Thoracic aorta (tissue), 2 donors: ENCODE data around the gene F8A1. TPM values are rescaled to one million over a fixed set of nuclear protein-coding genes. Genes with fewer than 3 reads are reported as not detected.
"Not testable (repeated sequence)": the region's sequence is repeated elsewhere in the genome, so short reads cannot be mapped to it uniquely, and the experiment has no call there.

Source experiments
- ATAC-seq: fragments of 150-250 bp; one replicate; pipeline ENCODE4 v1.8.0; 2017; ENCODE audit warnings: low read depth; ENCODE audit not compliant: insufficient number of reproducible peaks, low FRiP score
- DNase-seq: peaks from one replicate; pipeline ENCODE4 v3.0.0-alpha.2; 2020; ENCODE audit warnings: low spot score
- H3K27ac ChIP-seq, 2 donors: fragments of 200-600 bp; sonication (generic); 1 replicate in 1 of 2; 2 replicates in 1 of 2; pipeline ENCODE4 v1.5.1; 2016; ENCODE audit warnings: mild to moderate bottlenecking in 2 of 2, moderate library complexity in 2 of 2
- H3K27me3 ChIP-seq: fragments of 200-600 bp; sonication (generic); replicated peaks from 2 replicates; pipeline ENCODE4 v1.6.0; 2016; ENCODE audit warnings: mild to moderate bottlenecking; ENCODE audit not compliant: insufficient read depth
- H3K36me3 ChIP-seq: fragments of 200-600 bp; sonication (generic); one replicate; pipeline ENCODE4 v1.5.1; 2016
- H3K4me1 ChIP-seq, 2 donors: fragments of 200-600 bp; sonication (generic); 1 replicate in 1 of 2; 2 replicates in 1 of 2; pipeline versions ENCODE4 v1.5.1 to v1.6.0; 2016; ENCODE audit warnings: low read depth in 2 of 2, mild to moderate bottlenecking in 1 of 2; ENCODE audit not compliant: control insufficient read depth in 1 of 2
- H3K4me3 ChIP-seq: fragments of 200-600 bp; sonication (generic); 2 replicates; pipeline ENCODE4 v1.5.1; 2016; ENCODE audit warnings: mild to moderate bottlenecking
- H3K9me3 ChIP-seq: fragments of 200-600 bp; sonication (generic); 2 replicates; pipeline ENCODE4 v1.5.1; 2016
- total RNA-seq, 2 donors: library from RNA; depleted of rRNA; stranded (reverse); fragments of >200 nt; gene quantifications; one replicate each; pipeline versions ENCODE4 v1.1.0 to v1.2.3, GENCODE V29; 2016
- TF ChIP-seq, protein P1 (sequence below): fragments of 200-600 bp; sonication (generic); IDR thresholded peaks from one replicate; pipeline ENCODE4 v1.5.1; 2019; ENCODE audit warnings: antibody characterized with exemption

The F8A1 gene
- total RNA-seq, result 1 to 10 TPM; 2.2 to 8.3 TPM

DNA sequence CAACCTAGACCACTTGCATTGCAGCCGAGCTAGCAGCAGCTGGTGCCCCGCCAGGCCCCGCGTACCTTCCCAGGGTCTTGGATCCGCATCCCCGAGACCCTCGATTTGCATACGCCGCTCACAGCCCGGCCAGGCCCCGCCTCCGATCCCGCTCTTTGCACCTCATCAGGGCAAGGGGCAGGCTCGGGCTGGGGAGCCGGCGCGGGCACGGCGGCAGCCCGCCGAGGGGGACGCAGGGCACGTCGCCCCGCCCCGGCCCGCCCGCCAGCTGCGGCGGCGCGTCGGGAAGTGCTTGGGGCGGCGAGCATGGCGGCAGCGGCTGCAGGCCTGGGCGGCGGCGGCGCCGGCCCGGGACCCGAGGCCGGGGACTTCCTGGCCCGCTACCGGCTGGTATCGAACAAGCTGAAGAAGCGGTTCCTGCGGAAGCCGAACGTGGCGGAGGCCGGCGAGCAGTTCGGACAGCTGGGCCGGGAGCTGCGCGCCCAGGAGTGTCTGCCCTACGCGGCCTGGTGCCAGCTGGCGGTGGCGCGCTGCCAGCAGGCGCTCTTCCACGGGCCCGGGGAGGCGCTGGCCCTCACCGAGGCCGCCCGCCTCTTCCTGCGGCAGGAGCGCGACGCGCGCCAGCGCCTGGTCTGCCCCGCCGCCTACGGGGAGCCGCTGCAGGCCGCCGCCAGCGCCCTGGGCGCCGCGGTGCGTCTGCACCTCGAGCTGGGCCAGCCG lies at the start of gene F8A1:
Gene F8A1 (plus strand): TSS at position 287 of the 720 bp plus-strand sequence. CDS start 20 bp downstream, at position 307.
- not testable (repeated sequence) for DNase-seq, H3K4me3 ChIP-seq

DNA sequence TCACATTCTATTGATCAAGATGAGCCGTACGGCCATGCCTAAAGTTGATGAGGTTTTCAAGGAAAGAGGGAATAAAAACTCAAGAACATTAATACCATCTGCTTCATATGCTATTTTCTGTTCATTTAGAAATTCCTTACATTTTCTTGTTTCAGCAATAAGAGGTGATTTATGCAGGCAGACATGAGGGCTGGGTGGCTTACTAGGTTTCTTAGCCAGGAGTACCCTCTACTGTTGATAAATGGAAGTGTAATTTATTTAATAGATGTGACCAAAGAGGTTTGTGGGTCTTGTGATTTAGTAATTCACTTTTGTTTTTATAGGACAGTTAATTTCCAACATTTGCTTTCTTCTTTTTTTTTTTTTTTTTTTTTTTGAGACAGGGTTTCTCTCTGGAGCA lies 45.3 kb upstream of the F8A1 start:
- H3K27ac ChIP-seq, result no peak overlapping the region
- H3K4me3 ChIP-seq, result no peak overlapping the region
- no peak for ATAC-seq
- no peaks in the 10 kb centered on the region for H3K9me3 ChIP-seq
- H3K36me3 ChIP-seq, result no peaks in the 10 kb centered on the region
- DNase-seq, result no peak
- TF ChIP-seq, protein P1, sequence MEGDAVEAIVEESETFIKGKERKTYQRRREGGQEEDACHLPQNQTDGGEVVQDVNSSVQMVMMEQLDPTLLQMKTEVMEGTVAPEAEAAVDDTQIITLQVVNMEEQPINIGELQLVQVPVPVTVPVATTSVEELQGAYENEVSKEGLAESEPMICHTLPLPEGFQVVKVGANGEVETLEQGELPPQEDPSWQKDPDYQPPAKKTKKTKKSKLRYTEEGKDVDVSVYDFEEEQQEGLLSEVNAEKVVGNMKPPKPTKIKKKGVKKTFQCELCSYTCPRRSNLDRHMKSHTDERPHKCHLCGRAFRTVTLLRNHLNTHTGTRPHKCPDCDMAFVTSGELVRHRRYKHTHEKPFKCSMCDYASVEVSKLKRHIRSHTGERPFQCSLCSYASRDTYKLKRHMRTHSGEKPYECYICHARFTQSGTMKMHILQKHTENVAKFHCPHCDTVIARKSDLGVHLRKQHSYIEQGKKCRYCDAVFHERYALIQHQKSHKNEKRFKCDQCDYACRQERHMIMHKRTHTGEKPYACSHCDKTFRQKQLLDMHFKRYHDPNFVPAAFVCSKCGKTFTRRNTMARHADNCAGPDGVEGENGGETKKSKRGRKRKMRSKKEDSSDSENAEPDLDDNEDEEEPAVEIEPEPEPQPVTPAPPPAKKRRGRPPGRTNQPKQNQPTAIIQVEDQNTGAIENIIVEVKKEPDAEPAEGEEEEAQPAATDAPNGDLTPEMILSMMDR, result peak; percentile 24
- H3K4me1 ChIP-seq, result no peaks in the 10 kb centered on the region
- H3K27me3 ChIP-seq, result no peaks in the 10 kb centered on the region

More for the DNA sequence above, at the start of gene F8A1:
- H3K9me3 ChIP-seq, H3K27me3 ChIP-seq, H3K36me3 ChIP-seq, H3K4me1 ChIP-seq, H3K27ac ChIP-seq: not testable (repeated sequence)
- peak; percentile 80 for ATAC-seq

DNA sequence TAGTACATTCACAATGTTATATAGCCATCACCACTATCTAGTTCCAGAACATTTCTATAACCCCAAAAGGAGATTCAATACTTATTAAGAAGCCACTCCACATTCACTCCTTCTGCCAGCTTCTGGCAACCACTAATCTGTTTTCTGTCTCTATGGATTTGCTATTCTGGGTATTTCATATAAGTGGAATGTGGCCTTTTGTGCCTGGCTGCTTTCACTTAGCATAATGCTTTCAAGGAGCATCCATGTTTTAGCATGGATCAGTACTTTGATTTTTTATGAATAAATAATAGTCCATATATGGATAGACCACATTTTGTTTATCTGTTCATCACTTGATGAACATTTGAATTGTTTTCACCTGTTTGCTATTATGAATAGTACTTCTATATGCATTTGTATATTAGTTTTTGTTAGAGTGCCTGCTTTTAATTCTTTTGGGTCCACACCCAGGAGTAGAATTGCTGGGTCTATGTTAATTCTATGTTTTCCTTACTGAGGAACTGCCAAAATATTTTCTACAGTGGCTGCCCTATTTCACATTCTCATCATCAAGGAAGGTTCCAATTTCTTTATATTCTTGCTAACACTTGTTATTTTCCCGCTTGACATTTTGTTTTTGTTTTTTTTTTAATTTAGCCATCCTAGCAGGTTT lies 35.1 kb upstream of the F8A1 start:
- H3K27ac ChIP-seq, result no peak overlapping the region
- H3K4me1 ChIP-seq, result no peaks in the 10 kb centered on the region
- no peaks in the 10 kb centered on the region for H3K27me3 ChIP-seq
- TF ChIP-seq, protein P1, result no peak
- H3K9me3 ChIP-seq, result no peaks in the 10 kb centered on the region
- DNase-seq (no peak), ATAC-seq (no peak)
- H3K36me3 ChIP-seq, result no peaks in the 10 kb centered on the region
- no peak overlapping the region for H3K4me3 ChIP-seq

DNA sequence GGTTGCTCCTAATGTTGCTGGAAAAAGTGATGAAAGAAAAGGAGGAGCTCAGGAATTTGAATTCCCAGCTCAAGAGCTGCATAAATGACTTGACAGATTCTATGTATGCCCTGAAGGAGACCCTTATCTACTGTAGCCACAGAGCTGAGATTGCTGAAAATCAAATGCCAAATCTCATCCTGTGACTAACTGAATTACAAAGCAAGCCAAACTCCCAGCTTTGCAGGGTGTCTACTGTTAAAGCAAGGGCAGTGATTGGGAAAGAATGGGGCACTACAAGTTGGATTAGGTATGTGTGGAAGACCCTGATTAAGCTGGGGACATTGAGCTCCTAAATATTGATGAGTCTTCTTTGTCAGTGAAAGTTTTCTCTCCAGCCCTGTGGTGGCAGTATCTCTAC lies 30.9 kb upstream of the F8A1 start:
- H3K27me3 ChIP-seq, result no peaks in the 10 kb centered on the region
- H3K9me3 ChIP-seq, result no peaks in the 10 kb centered on the region
- H3K4me1 ChIP-seq, result no peaks in the 10 kb centered on the region
- DNase-seq (no peak), ATAC-seq (no peak)
- H3K27ac ChIP-seq, result no peak overlapping the region
- no peak overlapping the region for H3K4me3 ChIP-seq
- TF ChIP-seq, protein P1, result no peak
- no peaks in the 10 kb centered on the region for H3K36me3 ChIP-seq

DNA sequence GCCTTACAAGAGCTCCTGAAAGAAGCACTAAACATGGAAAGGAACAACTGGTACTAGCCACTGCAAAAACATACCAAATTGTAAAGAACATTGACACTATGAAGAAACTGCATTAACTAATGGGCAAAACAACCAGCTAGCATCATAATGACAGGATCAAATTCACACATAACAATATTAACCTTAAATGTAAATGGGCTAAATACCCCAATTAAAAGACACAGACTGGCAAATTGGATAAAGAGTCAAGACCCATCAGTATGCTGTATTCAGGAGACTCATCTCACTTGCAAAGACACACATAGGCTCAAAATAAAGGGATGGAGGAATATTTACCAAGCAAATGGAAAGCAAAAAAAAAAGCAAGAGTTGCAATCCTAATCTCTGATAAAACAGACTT lies 17.6 kb upstream of the F8A1 start:
- not testable (repeated sequence) for ATAC-seq, H3K4me3 ChIP-seq, H3K9me3 ChIP-seq, H3K27me3 ChIP-seq, H3K36me3 ChIP-seq, H3K27ac ChIP-seq, DNase-seq, H3K4me1 ChIP-seq

DNA sequence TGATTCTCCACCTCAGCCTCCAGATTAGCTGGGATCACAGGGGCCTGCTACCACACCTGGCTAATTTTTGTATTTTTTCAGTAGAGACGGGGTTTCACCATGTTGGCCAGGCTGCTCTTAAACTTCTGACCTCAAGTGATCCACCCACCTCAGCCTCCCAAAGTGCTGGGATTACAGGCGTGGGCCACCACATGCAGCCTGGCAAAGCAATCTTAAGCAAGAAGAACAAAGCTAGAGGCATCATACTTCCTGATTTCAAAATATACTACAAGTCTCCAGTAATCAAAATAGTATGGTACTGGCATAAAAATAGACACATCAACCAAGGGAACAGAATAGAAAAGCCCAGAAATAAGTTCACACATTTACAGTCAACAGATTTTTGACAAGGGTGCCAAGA lies 12.8 kb upstream of the F8A1 start:
- no peaks in the 10 kb centered on the region for H3K36me3 ChIP-seq
- no peaks in the 10 kb centered on the region for H3K9me3 ChIP-seq
- no peak overlapping the region for H3K27ac ChIP-seq
- ATAC-seq (no peak), DNase-seq (no peak)
- TF ChIP-seq, protein P1, result no peak
- H3K4me1 ChIP-seq, result no peaks in the 10 kb centered on the region
- no peaks in the 10 kb centered on the region for H3K27me3 ChIP-seq
- no peak overlapping the region for H3K4me3 ChIP-seq

DNA sequence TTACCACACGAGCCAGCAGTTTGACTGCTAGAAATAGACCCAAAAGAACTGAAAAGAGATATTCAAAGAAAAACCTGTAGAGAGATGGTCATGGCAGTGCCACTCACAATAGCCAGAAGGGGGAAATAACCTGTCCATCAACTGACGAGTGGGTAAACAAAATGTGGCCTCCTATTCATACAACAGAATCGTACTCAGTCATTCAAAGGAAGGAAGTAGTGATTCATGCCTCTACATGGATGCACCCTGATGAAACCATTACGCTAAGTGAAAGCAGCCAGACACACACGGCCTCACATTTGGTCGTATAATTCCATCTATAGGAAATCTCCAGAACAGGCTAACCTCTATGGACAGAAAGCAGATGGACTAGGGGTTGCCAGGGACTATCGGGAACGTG lies 2.1 kb upstream of the F8A1 start:
- H3K27ac ChIP-seq, H3K4me1 ChIP-seq, H3K4me3 ChIP-seq, H3K27me3 ChIP-seq, ATAC-seq, H3K9me3 ChIP-seq, DNase-seq, H3K36me3 ChIP-seq: not testable (repeated sequence)

DNA sequence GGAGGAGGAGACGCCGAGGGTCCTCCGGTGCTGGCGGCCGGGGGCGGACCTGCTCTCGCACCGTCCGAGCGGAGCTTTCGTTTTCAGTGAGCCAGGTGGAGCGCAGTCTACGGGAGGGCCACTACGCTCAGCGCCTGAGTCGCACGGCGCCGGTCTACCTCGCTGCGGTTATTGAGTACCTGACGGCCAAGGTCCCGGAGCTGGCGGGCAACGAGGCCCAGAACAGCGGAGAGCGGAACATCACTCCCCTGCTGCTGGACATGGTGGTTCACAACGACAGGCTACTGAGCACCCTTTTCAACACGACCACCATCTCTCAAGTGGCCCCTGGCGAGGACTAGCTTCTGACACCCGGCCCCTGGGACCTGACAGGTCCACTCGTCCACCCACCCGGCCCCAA lies 1.1 kb upstream of the F8A1 start:
- not testable (repeated sequence) for H3K36me3 ChIP-seq, H3K4me3 ChIP-seq, H3K9me3 ChIP-seq, ATAC-seq, H3K4me1 ChIP-seq, H3K27ac ChIP-seq, H3K27me3 ChIP-seq, DNase-seq

DNA sequence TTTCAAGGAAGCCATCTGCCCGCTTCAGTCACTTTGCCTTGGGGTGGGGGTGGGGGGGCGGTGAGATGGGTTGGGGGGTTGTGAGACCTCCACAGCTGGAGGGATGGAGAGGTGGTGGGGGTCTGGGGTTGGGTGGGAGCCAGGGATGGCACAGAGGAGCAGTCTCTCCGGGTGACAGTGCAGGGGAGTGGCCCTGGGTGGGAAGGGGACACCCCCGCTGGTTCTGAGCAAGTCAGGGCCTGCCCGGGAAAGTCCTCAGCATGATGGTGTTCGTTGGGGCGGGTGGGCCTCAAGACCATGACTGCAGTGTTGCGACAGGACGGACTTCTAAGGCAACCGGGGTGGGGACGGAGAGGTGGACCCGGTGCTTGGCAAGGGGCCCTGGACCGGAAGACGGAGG lies 606 bp upstream of the F8A1 start:
- not testable (repeated sequence) for H3K27ac ChIP-seq, DNase-seq, H3K4me3 ChIP-seq, H3K4me1 ChIP-seq, H3K36me3 ChIP-seq, ATAC-seq, H3K9me3 ChIP-seq, H3K27me3 ChIP-seq
